Measurements from ENCODE around the gene UPK3BL1.
"Not testable (repeated sequence)": the region's sequence is repeated elsewhere in the genome, so short reads cannot be mapped to it uniquely, and the experiment has no call there.

UPK3BL1 gene

GRCh38 chr7:102642691-102643090, at the start of gene UPK3BL1:
UPK3BL1 (minus strand) TSS chr7:102642791; CDS start chr7:102642741, 50 bp downstream.
- DNase-seq, result not testable (repeated sequence)

DNA sequence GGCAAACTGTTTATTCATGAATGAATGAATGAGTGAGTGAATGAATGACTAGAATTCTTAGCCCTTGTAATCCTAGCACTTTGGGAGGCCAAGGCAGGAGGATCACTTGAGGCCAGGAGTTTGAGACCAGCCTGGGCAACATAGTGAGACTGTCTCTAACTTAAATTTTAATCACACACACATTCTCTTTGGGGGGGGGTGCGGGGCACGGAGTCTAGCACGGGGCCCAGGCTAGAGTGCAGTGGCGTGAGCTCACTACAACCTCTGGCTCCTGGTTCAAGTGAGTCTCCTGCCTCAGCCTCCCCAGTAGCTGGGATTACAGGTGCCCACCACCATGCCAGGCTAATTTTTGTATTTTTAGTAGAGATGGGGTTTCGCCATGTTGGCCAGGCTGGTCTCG, 48.0 kb upstream of the UPK3BL1 start:
- DNase-seq, result not testable (repeated sequence)

DNA sequence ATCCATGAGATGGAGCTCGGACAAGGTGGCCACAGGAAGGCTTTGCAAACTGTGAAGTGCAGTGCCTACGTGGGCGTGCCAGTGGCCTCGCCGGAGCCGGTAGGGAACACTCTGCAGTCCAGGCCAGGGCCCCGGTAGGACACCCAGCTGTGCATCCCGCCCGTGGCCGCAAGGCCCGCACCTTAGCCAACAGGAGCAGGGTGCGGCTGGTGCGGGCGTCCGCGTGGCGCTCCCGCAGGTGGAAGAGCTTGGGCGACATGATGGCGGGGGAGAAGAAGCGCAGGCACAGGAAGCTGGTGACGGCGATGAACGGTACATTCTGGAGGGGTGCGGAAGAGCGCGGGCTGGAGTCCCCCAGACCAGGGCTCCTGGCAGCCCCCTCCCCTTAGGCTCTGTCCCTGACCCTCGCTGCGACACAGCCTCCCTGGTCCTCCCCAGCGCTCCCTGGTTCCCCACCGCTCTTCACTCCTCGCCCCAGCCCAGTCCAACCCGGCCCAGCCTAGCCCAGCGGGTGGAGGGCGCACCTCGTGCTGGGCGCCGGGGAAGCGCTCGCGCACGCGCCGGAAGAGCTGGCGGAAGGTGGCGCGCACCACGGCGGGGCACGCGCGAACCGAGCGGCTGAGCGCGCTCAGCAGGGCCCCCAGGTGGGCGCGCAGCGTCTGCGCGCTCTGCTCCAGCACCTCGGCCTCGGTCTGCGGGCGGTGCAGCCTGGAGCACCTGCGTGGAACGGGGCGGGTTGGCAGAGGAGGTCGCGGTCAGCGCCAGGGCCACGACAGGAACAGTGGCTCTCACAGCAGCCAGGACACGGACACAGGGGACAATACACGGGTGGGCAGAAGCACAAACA, 47.1 kb upstream of the UPK3BL1 start:
- not testable (repeated sequence) for DNase-seq

GRCh38 chr7:102688299-102689036, 45.9 kb upstream of the UPK3BL1 start:
- not testable (repeated sequence) for DNase-seq

DNA sequence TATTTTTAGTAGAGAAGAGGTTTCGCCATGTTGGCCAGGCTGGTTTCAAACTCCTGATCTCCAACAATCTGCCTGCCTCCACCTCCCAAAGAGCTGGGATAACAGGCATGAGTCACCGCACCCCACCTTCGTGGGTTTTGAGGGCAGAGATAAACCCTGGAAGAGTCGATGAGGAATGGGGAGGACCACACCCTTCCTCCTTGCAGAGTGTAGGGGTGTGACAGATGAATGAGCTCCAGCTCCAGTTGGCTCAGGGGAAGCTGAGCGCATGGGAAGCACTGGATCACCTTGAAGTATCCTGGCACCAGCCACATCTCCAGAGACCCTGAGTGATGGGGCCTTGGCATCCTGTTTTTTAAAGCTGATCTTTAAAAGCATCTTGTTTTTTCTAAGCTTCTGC, 40.0 kb upstream of the UPK3BL1 start:
- not testable (repeated sequence) for DNase-seq

DNA sequence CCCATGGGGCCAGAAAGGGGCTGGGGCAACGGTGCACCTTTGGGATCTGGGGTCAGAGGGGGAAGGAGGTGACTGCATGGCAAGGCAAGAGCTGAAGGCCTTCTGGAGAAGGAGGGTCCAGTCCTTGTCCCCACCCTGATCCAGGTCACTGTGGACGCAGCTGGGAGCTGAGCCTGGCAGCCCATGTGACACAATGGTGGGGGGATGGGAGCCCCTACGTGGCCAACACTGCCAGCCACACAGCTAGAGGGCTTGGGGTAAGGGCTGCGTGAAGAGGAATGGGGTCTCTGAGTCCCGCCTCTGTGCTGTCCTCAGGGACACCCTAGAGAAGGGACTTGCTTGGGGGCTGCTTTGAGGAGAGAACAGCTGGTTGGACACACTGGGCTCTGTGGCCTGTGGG, 38.2 kb upstream of the UPK3BL1 start:
- DNase-seq, result not testable (repeated sequence)

DNA sequence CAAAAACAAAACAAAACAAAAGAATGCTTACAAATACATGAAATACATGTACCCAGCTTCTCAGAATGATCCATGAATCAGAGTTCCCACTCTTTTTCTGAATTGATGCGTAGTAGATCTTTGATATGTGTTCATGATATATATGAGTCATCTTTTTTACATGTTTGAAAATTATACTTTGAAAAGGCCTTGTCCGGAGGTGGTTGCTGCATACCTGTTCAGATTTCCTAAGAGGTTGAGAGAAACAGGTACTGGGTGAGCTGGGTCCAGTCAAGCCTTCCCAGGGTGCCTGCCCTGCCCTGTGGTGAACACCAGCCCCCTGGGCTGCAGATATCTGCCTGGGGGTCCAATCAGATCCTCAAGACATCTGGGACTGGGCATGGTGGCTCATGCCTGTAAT, 33.0 kb upstream of the UPK3BL1 start:
- DNase-seq, result not testable (repeated sequence)

GRCh38 chr7:102673447-102674067, 31.0 kb upstream of the UPK3BL1 start:
- not testable (repeated sequence) for DNase-seq

DNA sequence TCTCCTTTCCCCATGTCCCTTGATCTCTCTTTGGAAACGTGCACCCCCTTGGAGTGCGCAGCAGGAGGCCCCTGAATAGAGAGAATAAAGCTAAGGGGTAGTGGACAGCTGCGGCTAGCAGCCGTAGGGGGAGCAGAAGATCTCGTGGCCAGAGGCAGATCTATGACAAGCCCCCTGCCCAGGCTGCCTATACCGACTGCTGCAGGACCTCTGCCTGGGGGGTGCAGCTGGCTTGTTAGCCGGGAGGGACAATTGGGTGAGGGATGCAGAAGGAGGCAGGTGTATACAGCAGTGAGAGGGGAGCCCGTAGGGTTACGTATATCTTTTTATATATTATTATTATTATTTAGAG, 29.3 kb upstream of the UPK3BL1 start:
- not testable (repeated sequence) for DNase-seq

DNA sequence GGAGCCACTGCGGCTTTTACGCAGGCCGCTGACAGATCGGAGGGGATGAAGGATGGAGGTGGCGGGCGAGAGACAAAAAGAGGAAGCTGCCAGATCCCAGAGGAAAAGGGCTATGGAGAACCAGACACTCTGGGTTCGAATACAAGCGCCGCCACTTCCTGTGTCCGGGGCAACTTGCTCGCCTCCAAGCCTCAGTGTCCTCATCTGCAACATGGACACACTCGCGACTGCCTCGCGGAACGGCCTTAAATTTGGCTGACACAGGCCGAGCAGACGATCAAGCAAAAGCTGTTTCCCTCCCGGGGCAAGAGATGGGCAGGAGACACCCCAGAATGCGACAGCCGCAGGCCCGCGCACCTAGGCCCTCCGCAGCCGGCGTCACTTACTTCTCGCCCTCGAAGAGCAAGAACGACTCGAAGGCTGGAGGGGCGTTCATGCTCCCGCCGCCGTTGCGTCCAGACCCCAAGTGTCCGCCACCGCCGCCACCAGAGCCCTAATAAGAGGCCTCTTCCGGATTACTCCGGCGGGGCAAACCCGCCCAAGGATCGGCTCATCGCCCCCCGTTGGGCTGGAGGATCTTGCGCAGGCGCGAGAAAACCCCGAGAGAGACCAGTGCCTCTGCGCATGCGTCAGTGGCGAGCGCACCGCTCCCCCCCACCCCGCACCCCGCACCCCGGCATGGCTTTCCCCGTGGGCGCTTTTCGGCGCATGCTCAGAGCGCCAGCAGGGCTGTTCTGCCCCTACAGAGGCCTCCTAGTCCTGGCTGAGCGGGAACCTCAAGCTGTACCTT, 28.8 kb upstream of the UPK3BL1 start, which contains the start of gene POLR2J2:
POLR2J2 (minus strand) TSS at position 498 of the 790 bp plus-strand sequence; CDS start at position 436, 62 bp downstream.
- not testable (repeated sequence) for DNase-seq

DNA sequence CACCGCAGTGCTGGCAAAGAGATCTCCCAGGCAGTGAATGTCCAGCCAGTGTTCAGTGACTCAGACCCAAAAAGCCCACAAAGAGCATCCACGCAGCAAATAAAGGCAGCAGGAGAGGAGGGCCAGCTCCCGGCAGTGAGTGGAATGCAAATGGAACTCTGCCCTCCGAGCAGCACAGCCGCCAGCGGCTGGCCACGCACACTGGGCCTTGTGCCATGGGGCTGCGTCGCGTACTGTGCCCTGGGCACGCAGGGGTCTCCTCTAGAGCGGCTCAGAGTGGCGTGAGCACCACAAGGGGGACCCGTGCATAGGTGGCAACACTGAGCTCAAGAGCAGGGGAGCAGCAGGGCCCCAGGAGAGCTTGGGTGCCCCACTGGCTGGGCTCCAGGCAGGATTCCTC, 24.9 kb upstream of the UPK3BL1 start:
- not testable (repeated sequence) for DNase-seq

DNA sequence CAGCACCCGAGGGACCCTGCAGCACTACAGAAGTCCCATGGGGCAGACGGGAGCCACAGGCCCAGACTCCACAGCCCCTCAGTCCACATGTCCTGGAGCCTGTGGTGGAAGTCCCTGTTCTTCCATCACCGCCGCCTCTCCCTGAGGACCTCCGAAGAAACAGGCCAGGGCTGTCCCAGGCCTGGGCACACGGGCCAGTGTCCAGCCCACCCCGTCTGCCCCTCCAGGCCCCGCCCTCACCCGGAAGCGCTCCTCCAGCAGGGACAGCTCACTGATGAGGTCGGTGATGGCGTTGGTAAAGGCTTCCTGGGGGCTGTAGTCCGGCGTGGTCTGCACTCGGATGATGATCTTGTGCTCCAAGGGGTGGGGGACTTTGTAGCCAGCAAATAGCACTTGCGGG, 24.3 kb upstream of the UPK3BL1 start:
- DNase-seq, result not testable (repeated sequence)

DNA sequence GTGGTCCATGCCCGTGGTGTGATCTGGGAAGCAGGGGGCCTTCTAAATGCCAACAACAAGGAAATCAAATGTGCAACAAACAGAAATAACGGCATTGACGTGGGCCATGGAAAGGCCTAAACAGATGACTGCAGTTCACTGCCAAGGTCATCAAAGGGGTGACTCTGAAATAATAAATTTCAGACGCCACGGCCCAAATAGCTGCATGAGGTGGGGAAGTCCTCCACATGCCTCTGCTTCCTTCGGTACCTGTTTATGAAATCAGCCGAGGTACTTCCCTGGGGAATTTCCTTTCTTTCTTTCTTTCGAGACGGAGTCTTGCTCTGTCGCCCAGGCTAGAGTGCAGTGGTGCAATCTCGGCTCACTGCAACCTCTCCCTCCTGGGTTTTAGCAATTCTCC, 22.2 kb upstream of the UPK3BL1 start:
- not testable (repeated sequence) for DNase-seq

- DNase-seq, result not testable (repeated sequence)
Measured at GRCh38 chr7:102649924-102650323, 7.3 kb upstream of the UPK3BL1 start, which contains the start of gene SPDYE2B. SPDYE2B (plus strand) TSS chr7:102650319; CDS start chr7:102652349, 2,030 bp downstream.

- not testable (repeated sequence) for DNase-seq
Measured at GRCh38 chr7:102647813-102648212, 5.2 kb upstream of the UPK3BL1 start.

DNA sequence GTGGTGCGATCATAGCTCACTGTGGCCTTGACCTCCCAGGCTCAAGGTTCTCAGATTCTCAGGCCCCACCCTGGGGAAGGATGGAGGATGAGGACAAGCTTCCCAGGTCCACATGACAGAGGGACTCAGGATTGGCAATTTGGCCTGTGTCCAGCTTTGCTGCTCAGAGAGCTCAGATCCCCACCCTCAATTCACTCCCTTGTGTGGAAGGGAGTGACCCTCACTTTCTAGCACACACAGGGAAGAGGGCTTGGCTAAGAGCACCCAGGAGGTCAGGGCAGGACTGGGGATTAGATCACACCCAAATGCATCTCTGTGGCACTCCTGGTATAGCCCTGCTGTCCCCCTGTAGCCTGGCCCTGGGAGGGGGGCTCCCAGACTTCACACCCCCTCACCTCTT, 813 bp upstream of the UPK3BL1 start:
- DNase-seq, result not testable (repeated sequence)

DNA sequence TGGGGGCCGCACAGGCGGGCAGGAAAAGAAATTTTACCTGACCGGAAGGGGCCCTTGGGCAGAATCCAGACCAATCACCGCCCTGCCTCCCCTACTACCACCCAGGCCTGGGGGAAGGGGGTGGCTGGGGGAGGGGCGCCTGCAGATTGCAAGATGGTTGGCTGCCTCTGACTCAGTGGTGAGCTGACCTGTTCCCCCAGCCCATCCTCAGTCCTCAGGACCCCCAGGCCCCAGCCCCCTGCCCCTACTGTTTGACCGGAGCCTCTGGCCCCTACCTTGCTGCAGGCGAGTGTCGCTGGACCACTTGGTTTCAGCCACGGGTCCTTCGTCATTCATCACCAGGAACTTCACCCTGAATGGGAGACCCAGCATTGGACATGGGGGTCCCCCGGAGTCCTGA, 3.7 kb downstream of the UPK3BL1 start:
- not testable (repeated sequence) for DNase-seq

DNA sequence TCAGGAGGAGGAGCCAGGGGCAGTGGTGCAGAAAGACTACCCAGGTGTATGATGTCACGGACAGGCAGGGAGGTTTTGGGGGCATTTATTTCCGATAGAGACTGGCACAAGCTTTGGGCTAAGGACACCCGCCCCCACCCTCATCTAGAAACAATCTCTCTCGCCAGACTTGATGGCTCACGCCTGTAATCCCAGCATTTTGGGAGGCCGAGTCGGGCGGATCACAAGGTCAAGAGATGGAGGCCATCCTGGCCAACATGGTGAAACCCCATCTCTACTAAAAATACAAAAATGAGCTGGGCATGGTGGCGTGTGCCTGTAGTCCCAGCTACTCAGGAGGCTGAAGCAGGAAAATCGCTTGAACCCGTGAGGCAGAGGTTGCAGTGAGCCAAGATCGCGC, 5.6 kb downstream of the UPK3BL1 start:
- not testable (repeated sequence) for DNase-seq

- not testable (repeated sequence) for DNase-seq
Measured at GRCh38 chr7:102635354-102635753, 7.2 kb downstream of the UPK3BL1 start.

GRCh38 chr7:102634299-102634698, 8.3 kb downstream of the UPK3BL1 start:
- not testable (repeated sequence) for DNase-seq

GRCh38 chr7:102630622-102631021, 12.0 kb downstream of the UPK3BL1 start:
- not testable (repeated sequence) for DNase-seq

- DNase-seq, result not testable (repeated sequence)
Measured at GRCh38 chr7:102627271-102627904, 15.2 kb downstream of the UPK3BL1 start.

Measured in stimulated activated CD4-positive, alpha-beta T cell treated with anti-CD3 and anti-CD28 coated beads, Interleukin-4, amount 100 ng/mL, for 24 hours (primary cell).